ENCODE measurements around the gene NR2C1.

The NR2C1 gene

DNA sequence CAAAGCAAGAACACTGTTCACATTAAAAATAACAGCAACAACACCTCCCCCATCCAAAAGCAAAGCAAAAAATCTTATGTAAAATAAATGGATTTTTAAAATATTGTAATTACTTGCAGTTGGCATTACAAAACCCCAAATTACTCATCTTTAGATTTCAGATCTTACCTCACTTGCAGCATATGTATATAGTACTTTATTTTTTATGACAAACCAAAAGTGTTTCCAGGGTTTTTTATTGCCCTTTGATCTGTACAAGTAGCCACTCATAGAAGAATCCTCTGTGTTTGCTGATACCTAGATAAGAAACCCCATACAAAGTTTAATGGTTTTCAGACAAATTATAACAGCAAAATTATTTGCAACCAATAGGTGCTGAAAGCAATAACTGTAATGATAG lies 12.2 kb upstream of the NR2C1 start:
- DNase-seq (ENCODE audit: low read depth in 2 of 2, low spot score in 1 of 2): no peak

DNA sequence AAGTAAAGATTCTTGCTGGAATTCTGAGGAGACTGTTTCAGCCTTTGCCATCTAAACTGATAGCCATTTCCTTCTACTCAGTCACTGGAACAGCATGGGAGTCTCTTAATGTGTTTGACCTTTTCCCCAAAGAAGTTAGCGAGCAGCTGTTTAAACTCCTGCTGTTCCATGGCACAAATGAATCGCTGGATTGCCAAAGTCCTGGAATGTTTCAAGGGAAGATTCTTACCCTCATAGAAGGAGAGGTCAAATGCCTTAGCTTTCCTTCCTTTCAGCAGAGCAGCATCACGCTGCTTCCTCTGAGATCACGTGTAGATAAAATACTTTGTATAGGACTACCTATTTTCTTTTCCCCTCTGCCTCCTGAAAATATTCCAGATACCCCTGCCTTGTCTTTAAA lies 10.5 kb upstream of the NR2C1 start:
- no peak for DNase-seq (ENCODE audit: low read depth in 2 of 2, low spot score in 1 of 2)

DNA sequence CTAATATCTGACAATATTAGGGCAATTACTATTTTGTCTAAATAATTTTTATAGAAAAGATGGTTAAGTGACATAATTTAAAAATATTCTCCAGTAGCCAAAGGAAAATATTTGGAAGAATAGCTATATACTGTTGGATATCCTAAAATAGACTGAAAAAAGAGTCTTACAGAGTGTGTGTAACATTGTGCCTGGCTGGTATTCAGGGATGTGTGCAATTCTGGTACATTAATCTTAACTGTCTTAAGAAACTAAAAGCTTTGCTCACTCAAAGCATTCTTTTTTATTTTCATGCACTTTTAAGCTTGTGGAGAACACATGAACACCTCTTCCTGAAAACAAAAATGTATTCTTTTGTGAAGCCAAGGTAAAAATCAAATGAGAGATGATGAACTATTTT lies 10.1 kb upstream of the NR2C1 start:
- DNase-seq (ENCODE audit: low read depth in 2 of 2, low spot score in 1 of 2): no peak

DNA sequence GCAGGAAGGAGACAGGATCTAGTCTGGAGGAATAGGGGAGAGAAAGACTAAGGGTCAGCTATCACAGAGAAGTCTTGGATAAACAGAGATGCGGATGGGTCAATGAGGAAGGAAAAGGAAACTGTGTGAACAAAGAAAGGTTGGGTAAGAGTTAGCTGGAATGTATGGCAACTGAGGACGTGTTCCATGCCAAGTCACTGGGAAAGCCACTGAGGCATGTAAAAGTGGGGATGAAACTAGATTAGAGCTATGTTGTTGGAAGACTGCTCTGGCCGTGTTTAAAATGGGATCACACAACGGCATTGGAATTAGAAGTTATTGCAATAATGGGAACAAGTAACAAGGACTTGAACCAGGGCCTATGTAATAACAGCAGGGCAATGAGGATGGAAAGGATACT lies 3.9 kb upstream of the NR2C1 start:
- DNase-seq (ENCODE audit: low read depth in 2 of 2, low spot score in 1 of 2): no peak

DNA sequence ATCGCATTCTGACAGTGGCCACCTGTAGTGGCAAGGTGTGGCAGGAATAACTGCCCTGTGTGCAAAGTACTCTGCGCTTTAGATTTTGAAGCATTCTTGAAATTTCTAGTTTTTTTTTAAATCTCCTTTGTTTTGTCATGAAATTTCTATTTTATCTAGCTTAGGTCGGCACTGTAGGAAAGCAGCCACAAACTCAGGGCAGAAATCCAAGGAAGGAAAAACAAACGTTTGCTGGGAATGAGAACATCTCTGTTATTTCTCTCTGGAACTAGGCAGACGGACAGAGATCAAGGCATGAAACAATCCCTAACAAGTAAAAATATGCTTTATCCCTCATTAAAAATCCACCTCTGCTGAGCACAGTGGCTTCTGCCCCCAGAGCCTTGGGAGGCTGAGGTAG lies 1.3 kb upstream of the NR2C1 start:
- DNase-seq (ENCODE audit: low read depth in 2 of 2, low spot score in 1 of 2): no peak

DNA sequence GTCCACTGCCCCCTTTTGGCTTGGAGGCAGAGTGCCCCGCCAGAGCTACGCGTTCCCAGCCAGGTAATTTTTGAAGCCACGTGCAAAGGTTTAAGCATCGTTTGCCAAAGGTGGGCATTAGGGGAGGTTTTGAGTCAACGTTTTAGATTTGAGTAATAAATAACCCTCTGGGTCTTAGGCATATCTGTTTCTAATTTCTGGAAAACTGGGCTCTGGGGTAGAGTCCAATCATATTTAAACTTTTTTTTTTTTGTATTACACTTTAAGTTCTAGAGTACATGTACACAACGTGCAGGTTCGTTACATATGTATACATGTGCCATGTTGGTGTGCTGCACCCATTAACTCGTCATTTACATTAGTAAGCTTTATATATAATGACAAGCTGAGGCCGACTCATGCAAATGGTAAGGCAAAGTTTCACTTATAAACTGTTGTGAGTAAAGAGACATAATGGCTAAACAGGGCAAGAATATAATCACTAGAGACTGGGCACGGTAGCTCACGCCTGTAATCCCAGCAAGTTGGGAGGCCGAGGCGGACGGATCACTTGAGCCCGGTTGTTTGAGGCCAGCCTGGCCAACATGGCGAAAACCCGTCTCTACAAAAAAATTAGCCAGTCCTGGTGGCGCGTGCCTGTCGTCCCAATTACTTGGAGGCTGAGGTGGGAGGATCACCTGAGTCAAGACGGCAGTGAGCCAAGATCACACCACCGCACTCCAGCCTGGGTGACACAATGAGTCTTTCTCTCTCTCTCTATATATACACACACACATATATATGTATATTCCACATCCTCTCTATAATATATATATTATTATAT lies 491 bp upstream of the NR2C1 start:
- DNase-seq (ENCODE audit: low read depth in 2 of 2, low spot score in 1 of 2): no peak

DNA sequence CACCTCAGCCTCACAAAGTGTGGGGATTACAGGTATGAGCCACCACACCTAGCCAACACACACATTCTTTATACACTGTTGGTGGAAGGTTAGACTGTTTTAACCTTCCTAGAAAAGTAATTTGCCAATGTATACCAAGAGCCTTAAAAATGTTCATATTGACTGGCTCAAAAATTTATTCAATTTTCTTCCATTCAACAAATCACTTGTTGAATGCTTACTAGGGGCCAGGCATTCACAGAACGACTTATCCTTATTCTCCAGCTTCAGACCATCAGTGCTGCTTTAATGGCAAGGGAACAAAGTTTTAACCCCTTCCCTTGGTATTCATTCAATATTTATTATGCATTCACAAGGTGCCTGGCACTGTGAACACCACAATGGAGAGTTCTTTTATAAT lies 3.0 kb downstream of the NR2C1 start:
- no peak for DNase-seq (ENCODE audit: low read depth in 2 of 2, low spot score in 1 of 2)

DNA sequence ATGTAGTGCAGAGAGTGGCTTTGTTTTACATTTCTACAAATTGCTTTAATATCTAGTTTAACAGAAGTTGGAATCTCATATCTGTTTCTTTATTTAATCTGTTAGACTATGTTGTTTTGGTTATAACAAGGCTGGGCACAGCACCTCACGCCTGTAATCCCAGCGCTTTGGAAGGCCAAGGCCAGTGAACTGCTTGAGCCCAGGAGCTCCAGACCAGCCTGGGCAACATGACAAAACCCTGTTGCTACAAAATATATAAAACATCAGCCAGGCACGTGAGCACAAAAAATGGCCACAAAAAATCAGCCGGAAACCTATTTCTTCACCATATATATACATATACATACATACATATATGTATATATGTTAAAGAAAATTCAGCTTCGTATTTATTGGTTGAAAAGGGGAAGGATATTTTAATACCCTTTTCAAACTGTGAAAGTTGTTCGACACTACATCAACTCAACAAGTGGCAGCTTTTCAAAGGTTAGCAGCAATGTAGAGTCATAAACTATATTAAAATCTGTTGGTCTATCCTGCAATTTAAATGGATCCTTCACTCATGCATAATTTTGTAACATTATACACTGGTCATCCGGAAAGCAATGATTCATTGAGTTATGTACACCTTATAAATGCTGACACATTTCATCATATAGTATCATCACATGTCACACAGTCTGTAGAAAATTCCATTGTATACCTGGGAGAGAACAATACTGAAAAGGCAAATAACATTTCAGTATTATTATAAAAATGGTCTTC lies 7.1 kb downstream of the NR2C1 start:
- no peak for DNase-seq (ENCODE audit: low read depth in 2 of 2, low spot score in 1 of 2)

DNA sequence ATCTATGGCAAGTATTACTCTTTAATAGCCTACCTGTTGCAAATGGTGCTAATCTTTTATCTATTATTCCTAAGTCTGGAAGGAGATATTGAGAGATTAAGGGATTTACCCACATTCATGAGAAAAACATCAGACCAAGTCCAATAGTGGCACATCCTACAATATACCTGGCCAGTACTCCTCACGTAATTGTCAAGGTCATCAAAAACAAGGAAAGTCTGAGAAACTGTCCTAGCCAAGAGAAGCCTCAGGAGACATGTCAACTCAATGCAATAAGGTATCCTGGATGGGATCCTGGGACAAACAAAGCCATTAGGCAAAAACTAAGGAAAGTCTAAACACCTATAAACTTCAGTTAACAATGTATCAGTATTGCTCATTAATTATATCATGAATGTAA lies 12.5 kb downstream of the NR2C1 start:
- no peak for DNase-seq (ENCODE audit: low read depth in 2 of 2, low spot score in 1 of 2)

DNA sequence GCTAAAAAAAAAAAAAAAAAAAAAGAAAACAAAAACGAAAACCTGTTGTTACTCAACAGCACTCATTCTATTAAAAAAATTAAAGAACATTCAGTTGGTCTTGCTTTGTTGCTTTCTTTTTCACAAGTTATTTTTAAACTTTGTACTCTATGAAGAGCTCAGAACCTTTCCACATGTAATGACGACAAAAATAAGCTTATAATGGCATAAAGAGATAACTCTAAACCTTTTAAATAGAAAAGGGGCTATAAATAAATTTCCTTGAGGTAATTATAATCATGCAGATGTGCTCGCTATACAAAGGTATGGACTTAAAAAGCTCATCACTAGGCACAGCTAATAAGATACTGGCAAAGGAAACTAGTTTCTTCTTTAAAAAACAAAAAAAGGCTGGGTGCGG lies 13.4 kb downstream of the NR2C1 start:
- DNase-seq (ENCODE audit: low read depth in 2 of 2, low spot score in 1 of 2): no peak

DNA sequence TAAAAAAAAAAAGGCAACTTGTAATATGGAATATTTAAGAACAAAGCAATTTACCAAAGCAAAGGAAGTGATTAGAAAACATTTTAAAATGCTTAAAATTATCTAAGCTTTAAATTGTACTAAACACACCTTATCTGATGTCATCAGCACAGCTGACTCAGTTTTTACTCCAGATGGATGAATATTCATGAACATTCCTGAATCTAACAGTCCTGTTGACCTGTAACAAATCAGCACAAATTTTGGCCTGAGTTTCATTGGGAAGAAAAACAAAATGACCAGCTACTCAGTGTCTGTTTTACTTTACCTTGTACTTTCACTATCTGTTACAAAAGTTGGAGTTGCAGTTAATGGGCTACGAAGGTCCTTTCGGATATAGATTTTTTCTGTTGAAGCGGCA lies 16.0 kb downstream of the NR2C1 start:
- DNase-seq (ENCODE audit: low read depth in 2 of 2, low spot score in 1 of 2): no peak

DNA sequence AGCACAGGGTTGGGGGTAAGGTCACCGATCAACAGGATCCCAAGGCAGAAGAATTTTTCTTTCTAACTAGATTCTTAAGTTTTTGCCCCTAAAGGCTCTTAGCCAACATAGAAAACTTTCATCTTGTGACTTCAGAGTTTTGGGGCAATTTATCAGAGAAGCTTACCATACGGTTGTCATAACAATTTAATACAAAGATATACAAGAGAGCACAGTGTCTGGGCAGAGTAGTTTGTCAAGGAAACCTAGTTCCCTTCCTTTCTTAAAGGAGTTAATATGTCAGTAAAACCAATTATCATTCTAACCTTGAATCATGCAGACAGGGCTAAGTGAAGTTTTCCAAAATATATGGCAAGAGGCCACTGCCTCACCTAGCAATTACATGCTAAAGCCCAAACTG lies 18.4 kb downstream of the NR2C1 start:
- DNase-seq (ENCODE audit: low read depth in 2 of 2, low spot score in 1 of 2): no peak

DNA sequence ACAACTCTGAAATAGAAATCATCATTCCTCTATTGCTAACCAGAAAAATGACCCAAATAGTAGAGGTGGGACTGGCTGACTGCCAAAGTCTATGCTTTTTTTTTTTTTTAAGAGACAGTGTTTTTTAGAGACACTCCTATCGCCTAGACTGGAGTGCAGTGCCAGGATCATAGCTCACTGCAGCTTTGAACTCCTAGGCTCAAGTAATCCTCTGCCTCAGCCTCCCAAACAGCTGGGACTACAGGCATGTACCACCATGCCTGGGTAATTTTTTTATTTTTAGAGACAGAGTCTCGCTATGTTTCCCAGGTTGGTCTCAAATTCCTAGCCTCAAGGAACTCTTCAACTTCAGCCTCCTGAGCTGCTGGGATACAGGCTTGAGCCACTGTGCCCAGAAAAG lies 19.2 kb downstream of the NR2C1 start:
- no peak for DNase-seq (ENCODE audit: low read depth in 2 of 2, low spot score in 1 of 2)

DNA sequence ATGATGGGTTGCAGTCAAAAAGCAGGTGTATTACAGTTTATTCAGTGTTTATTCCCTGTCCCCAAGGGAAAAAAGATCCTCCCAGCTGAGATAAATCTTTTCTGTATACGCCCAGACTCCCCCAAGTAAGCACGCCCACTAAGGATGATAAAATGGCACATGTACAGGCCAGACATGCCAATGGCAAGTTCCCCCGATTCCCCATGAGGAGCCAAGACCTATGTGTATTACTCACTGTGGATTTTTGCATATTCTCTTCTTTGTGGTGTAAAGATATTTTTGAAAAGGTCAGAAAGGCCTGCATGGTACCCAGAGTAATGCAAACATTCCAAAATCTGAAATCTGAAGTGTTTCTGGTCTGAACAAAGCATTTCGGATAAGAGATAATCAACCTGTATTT lies 22.2 kb downstream of the NR2C1 start:
- no peak for DNase-seq (ENCODE audit: low read depth in 2 of 2, low spot score in 1 of 2)

DNA sequence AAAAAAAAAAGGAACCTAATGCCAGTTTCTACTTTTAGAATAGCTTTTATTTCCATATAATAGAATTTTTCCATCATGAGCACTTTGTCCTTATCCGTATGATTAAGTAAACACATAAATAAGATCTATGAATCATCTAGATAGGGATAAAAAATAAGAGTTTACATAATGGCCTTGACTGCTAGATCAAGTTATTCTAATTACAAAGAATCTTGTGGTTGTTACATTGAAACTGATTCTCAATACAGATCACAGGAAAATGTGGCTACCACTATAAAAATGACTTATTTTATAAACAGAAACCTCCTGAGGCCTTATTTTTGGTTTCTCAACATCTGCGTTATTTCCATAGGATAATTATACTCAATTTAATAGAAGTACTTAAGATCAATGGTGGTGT lies 35.5 kb downstream of the NR2C1 start:
- DNase-seq (ENCODE audit: low read depth in 2 of 2, low spot score in 1 of 2): no peak

DNA sequence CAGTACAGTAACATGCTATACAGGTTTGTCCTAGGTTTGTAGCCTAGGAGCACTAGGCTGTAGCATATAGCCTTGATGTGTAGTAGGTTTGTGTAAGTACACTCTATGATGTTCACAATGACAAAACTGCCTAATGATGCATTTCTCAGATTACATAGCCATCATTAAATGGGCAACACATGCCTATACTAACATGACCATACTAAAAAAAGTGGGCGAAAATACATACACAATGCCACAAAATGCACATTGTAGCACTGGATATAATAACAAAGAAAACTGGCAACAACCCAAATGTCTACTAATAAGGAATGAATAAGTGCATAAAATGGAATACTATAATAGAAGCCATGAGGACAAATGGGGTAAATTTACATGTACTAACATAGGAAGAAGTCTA lies 38.7 kb downstream of the NR2C1 start:
- no peak for DNase-seq (ENCODE audit: low read depth in 2 of 2, low spot score in 1 of 2)

DNA sequence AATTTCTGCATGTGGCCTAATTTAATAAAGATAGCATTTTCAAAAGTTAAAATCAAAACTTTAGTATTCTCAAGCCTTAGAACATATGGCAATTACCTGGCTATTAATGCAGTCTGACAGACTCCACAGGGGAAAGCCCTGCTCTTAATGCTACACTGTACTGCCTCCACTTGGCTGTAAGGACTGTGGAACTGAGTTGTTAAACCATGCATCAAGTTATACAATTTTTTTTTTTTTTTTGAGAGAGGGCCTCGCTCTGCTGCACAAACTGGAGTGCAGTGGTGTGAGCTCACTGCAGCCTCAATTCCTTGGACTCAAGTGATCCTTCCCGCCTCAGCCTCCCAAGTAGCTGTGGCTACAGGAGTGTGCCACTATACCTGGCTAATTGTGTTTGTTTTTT lies 50.9 kb downstream of the NR2C1 start:
- DNase-seq (ENCODE audit: low read depth in 2 of 2, low spot score in 1 of 2): no peak

DNA sequence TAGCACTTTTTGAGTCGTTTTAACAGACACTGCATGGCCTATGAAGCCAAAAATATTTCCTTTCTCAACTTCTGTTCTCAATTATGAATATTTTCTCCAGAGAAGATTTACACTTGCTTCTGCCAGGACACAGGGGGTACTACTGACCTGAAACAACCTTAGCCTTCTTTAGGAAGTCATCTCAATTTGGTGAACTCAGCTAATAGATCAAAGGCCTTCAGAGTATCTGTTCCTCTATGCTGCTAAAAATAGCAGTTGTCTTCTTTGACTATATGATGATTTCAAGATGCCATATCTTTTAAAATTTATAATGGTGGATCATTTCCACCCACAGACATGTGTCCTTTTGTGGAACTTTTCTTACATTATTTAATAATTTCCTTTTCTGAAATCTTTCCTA lies 55.9 kb downstream of the NR2C1 start:
- no peak for DNase-seq (ENCODE audit: low read depth in 2 of 2, low spot score in 1 of 2)

DNA sequence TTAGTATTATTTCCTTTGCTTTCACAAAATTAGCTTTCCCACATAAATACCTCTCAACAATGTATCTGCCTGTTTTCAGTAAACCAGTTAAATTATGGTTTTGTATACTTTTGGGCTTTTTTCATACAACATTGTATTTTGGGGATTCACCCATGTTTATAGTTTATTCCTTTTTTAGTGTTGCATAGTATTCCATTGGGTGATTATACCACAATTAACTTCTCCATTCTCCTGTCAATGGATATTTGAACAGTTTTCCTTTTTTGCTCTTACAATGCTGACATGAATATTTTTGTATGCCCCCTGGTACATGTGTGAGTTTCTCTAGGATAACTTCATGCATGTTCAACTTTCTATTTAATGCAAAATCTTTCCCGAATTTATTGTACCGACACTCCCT lies 57.3 kb downstream of the NR2C1 start:
- DNase-seq (ENCODE audit: low read depth in 2 of 2, low spot score in 1 of 2): no peak

DNA sequence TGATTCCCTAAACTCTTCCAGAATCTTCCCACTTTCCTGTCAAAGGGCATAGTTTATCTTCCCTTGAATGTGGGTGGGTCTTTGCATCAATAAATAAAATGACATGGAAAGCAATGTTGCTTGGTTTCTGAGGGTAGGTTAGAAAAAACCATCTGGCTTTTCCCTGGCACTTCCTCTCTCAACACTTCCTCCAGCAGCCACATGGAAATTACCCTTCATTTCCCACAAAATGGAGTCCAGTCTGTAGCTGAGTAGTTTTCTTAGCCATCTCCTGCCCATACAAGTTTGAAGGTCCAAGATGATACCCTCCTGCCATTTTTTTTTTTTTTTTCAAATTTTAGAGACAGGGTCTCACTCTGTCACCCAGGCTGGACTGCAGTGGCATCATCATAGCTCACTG lies 58.9 kb downstream of the NR2C1 start:
- no peak for DNase-seq (ENCODE audit: low read depth in 2 of 2, low spot score in 1 of 2)

DNA sequence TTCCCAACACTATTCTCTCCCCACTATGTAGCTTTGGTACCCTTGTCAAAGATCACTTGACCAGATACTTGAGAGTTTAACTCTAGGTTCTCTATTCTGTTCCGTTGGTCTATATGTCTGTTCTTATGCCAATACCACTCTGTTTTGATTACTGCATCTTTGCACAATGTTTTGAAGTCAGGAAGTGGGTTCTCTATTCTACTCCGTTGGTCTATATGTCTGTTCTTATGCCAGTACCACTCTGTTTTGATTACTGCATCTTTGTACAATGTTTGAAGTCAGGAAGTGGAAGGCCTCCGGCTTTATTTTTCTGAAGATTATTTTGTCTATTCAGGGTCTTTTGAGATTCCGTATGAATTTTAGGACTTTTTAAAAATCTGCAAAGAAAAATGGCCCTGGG lies 67.2 kb downstream of the NR2C1 start:
- no peak for DNase-seq (ENCODE audit: low read depth in 2 of 2, low spot score in 1 of 2)

DNA sequence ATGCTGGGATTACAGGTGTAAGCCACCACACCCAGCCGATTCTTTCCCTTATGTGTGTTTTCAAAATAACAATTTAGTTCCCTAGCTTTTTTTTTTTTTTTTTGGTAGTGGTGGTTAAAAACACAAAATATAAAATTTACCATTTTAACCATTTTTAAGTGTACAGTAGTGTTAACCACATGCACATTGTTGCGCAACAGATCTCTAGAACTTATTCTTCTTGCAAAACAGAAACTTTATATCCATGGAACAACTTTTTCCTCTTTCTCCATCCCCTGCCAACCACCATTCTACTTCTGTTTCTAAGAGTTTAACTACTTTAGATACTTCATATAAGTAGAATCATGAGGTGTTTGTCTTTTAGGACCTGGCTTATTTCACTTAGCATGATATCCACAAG lies 68.8 kb downstream of the NR2C1 start:
- DNase-seq (ENCODE audit: low read depth in 2 of 2, low spot score in 1 of 2): no peak

DNA sequence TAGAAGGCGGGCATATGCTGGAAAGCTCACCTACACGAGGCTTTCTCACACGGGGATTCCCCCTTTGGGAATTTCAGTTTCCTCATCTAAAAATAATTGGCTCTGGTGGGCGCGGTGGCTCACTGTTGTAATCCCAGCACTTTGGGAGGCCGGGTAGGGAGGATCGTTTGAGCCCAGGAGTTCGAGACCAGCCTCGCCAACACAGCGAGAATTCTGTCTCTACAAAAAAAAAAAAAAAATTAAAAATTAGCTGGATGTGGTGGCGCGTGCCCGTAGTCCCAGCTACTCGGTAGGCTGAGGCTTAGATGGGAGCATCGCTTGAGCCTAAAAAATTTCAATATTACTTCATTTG lies 69.5 kb downstream of the NR2C1 start:
- no peak for DNase-seq (ENCODE audit: low read depth in 2 of 2, low spot score in 1 of 2)

All from stimulated activated CD8-positive, alpha-beta memory T cell treated with anti-CD3 and anti-CD28 coated beads, Interleukin-4, amount 100 ng/mL, for 1 hour (primary cell).